MCF 10A (cell line): ENCODE data around the gene GLIS1. TPM values are rescaled to one million over a fixed set of nuclear protein-coding genes. Genes with fewer than 3 reads are reported as not detected.

Experiments used
- BruUV-seq: library from RNA; stranded (reverse); fragments of 400-500 nt; replicated peaks from 2 replicates; lab custom pipeline; 2021; lab: Mats Ljungman, UMichigan
- CTCF ChIA-PET: fragments of 300-600 bp; sonication (Branson Sonifier 250); formaldehyde crosslinking; extraction: SDS; loops from one replicate; lab custom pipeline; 2021; ENCODE audit warnings: antibody characterized with exemption, inconsistent platforms; lab: Yijun Ruan, JAX
- POLR2A ChIA-PET: fragments of 300-600, 350-650 bp; sonication (Branson Sonifier 250); formaldehyde crosslinking; extraction: SDS; loops from one replicate; lab custom pipeline; 2020; ENCODE audit warnings: antibody characterized with exemption, inconsistent platforms; lab: Yijun Ruan, JAX
- DNase-seq: peaks from one replicate; pipeline ENCODE4 v3.0.0-alpha.2; 2018; ENCODE audit not compliant: unreplicated experiment
- H3K27ac Mint-ChIP-seq: one replicate; pipeline ENCODE4 v1.8.0; 2022; ENCODE audit warnings: mild to moderate bottlenecking, low read depth, mixed read lengths; ENCODE audit not compliant: unreplicated experiment
- H3K27me3 Mint-ChIP-seq: one replicate; pipeline ENCODE4 v1.8.0; 2022; ENCODE audit warnings: mixed read lengths; ENCODE audit not compliant: insufficient read depth, unreplicated experiment
- H3K36me3 Mint-ChIP-seq: one replicate; pipeline ENCODE4 v1.8.0; 2022; ENCODE audit warnings: mild to moderate bottlenecking, moderate library complexity, mixed read lengths; ENCODE audit not compliant: insufficient read depth, unreplicated experiment
- H3K4me1 Mint-ChIP-seq: one replicate; pipeline ENCODE4 v1.8.0; 2022; ENCODE audit warnings: mixed read lengths; ENCODE audit not compliant: insufficient read depth, unreplicated experiment
- H3K4me3 Mint-ChIP-seq: one replicate; pipeline ENCODE4 v1.8.0; 2022; ENCODE audit warnings: mild to moderate bottlenecking, moderate library complexity, mixed read lengths; ENCODE audit not compliant: unreplicated experiment
- H3K9me3 Mint-ChIP-seq: one replicate; pipeline ENCODE4 v1.8.0; 2022; ENCODE audit warnings: mixed read lengths; ENCODE audit not compliant: unreplicated experiment
- CTCF ChIP-seq: fragments of 200-600 bp; IDR thresholded peaks from one replicate; pipeline ENCODE4 v1.8.0; 2022; ENCODE audit warnings: antibody characterized with exemption, mild to moderate bottlenecking; ENCODE audit not compliant: unreplicated experiment
- intact Hi-C: fragments of 100-400 bp; cut with micrococcal nuclease; formaldehyde crosslinking; loops from 2 replicates; pipeline ENCODE4 v1.14.1; 2022
- total RNA-seq: library from RNA; stranded (reverse); gene quantifications from 2 replicates; pipeline ENCODE4 v1.2.3, GENCODE V29; 2022

GLIS1 gene
- total RNA-seq, 1 experiment from 2014 or later: 0.93 TPM

GRCh38 chr1:53562981-53563379 is 176.0 kb downstream of the GLIS1 start:
- no TSS peak for BruUV-seq
- Mint-ChIP-seq H3K4me3 (no peak overlapping the region), H3K27me3 (peaks cover 56% of the 10 kb centered on the region), H3K9me3 (peaks cover 8% of the 10 kb centered on the region), H3K4me1 (no peaks in the 10 kb centered on the region), H3K27ac (no peak overlapping the region), H3K36me3 (no peaks in the 10 kb centered on the region)
- intact Hi-C loops: no loop called here
- no peak for TF ChIP-seq CTCF
- CTCF ChIA-PET: interaction anchor here (0.8 kb wide), 1 partner anchor 10 kb away, joined by 4 read pairs; no protein-coding TSS in a partner anchor
- no peak for DNase-seq
- POLR2A ChIA-PET: no interaction called here

DNA sequence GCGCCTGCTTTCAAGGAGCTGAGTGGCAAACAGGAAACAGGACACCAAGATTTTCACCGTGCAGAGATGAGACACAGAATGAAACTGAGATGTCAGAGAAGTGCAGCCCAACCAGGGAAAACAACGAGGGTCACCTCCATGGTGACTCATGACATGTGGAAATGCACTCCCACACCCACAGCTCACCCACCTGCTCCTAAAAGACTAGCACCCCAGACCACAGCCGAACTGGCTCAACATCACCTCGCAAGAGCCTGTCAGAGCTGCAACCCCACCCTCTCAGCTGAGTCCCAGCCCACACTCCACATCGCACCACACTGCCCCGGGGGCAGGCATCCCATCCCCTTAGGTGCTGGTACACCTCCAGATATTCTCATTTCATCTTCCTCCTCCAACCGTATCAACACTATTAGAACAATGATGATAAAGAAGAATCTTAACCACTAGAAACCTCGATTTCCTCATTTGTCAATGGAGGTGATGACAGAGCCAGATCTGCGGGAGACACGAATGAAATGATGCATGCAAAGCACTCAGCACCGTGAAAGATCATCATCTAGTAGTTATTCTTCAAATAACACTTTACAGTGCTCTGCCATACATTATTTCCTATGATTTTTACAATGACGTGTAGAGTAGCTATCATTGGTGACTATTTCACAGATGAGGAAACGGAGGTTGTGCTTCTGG is 176.5 kb downstream of the GLIS1 start:
- intact Hi-C loops: no loop called here
- Mint-ChIP-seq H3K27me3 (peaks cover 55% of the 10 kb centered on the region), H3K4me3 (no peak overlapping the region), H3K36me3 (no peaks in the 10 kb centered on the region), H3K27ac (no peak overlapping the region), H3K9me3 (peaks cover 8% of the 10 kb centered on the region), H3K4me1 (no peaks in the 10 kb centered on the region)
- no peak for TF ChIP-seq CTCF
- POLR2A ChIA-PET: no interaction called here
- DNase-seq: no peak
- BruUV-seq: no TSS peak
- CTCF ChIA-PET: interaction anchor here (0.8 kb wide), 1 partner anchor 10 kb away, joined by 4 read pairs; no protein-coding TSS in a partner anchor

GRCh38 chr1:53561503-53562105 is 177.4 kb downstream of the GLIS1 start:
- Mint-ChIP-seq H3K27ac (no peak overlapping the region), H3K36me3 (no peaks in the 10 kb centered on the region), H3K4me3 (no peak overlapping the region), H3K27me3 (peaks cover 47% of the 10 kb centered on the region), H3K4me1 (no peaks in the 10 kb centered on the region), H3K9me3 (peaks cover 2% of the 10 kb centered on the region)
- ChIA-PET POLR2A (no interaction called here), CTCF (interaction anchor here (0.6 kb wide), 2 partner anchors 12 to 168 kb away, joined by 3 to 4 read pairs; no protein-coding TSS in a partner anchor)
- BruUV-seq: no TSS peak
- DNase-seq: no peak
- intact Hi-C loops: no loop called here
- no peak for TF ChIP-seq CTCF
